AG08396 (cell line): ENCODE measurements around the gene FNDC3B.

ENCODE experiments used
- DNase-seq: peaks from one replicate; pipeline ENCODE4 v3.0.0; 2012; ENCODE audit warnings: low spot score, mixed read lengths

Gene FNDC3B

DNA sequence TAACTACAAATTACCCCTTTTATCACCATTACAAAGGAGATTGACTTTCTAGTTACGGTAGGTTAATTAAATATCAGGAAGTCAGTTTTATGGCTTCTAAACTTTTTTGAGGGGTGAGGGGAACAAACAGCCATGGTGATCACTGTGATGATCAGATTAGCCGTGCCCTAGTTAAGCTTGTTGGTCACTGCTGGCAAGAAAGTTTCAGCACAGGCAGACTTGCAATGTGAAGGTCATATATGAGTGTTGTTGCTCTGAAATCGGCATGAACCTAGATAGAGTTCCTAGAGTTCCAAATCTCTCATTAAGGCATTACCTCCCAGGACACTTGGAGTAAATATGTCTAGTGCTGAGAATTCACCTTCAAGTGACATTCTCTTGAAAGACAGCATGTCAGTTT is 252.3 kb downstream of the FNDC3B start:
- no peak for DNase-seq

DNA sequence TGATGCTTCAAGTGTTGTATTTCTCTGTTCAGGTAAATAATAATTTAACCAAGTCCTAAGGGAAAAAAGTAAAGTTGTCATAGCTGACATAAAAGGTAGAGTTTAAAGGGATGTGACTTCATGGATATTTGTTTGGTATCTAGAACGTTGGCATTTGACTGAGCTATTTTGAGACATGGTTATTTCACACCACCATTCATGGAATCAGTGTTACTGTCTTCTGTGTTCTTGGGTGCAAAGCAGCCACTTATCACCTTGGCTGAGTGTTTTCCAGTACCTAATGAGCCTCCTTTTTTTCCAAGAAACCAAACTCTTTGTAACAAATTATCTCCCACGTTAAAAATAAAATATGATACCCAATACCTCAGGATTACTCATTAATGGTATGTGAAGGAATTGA is 253.0 kb downstream of the FNDC3B start:
- no peak for DNase-seq

DNA sequence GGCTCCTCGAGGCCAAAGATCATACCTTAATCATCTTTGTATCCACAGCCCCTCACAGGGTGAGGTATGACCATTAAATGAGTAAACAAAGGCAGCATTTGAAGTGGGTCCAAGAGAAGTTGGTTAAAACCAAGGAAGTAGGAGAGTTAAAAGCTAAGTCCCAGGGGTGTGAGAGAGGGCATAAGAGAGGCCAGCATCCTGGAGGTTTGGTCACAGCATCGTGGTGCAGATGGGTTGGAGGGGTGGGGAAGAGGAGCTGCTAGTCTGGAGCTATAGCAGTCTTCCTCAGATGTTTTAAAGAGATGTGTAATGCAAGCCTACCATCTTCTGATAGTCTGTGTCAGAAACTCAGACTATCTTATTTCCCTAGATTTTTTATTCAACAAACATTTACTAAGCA is 253.7 kb downstream of the FNDC3B start:
- DNase-seq = no peak

DNA sequence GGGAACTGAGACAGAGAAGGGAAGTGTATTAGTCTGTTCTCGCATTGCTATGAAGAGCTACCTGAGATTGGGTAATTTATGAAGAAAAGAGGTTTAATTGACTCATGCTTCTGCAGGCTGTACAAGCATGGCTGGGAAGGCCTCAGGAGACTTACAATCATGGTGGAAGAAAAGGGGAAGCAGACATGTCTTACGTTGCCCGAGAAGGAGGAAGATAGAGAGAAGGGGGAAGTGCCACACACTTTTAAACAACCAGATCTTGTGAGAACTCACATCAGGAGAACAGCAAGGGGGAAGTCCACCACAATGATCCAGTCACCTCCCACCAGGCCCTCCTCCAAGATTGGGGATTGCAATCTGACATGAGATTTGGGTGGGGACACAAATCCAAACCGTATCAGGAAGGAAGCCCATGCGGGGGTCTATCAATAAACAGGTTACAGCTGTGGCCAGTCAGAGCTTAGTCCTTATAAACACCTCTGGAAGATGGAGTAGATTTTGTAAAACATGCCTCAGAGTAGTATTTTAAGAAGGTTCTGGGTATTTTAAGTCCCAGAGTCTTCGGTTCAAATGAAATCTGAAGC is 254.9 kb downstream of the FNDC3B start:
- no peak for DNase-seq

DNA sequence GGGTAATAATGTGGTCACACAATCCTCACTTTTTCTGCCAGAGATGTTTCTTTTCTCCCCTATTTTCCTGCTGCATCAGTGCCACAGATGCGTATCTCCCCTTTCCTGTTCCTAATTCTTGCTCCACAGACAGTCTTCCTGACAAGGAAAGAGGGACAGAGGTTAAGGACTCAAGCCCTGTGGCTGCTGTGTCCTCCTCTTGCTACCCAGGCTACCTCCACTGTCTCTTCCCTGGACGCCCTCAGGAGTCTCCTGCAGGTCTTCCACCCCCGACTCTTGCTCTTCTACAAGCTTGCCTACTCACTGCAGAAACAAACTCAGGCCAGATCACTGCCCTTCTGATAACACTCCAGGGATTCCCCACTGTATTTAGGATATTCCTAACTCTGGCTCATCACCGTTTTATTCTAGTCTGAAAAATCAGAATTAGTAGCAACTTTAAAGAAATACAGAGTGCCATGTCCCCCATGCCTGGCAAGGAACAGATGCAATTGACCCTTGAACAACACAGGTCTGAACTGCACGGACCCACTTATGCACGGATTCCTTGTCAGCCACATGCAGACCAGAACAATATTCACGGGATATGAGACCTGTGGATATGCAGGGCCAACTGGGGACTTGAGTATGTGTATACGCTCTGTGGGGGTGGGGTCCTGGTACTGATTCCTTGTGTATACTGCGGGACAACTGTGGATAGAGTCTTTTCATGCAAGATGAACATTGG is 257.0 kb downstream of the FNDC3B start:
- no peak for DNase-seq

DNA sequence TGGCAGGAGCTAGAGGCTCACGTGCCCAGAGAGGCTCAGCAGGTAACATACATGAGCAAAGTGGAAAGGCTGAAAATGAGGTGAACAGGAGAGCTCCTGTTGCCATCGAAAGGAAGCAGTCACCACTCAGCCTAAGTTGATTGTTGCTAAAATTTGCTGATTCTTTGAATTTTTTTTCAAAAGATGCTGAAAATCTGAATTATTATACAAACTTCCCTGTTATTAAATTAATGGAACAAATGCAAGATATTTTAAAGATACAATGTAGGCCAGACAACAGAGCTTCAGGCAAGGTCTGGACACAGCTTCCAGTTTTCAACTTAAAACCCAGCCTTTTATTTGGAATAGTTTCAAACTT is 257.6 kb downstream of the FNDC3B start:
- no peak for DNase-seq

DNA sequence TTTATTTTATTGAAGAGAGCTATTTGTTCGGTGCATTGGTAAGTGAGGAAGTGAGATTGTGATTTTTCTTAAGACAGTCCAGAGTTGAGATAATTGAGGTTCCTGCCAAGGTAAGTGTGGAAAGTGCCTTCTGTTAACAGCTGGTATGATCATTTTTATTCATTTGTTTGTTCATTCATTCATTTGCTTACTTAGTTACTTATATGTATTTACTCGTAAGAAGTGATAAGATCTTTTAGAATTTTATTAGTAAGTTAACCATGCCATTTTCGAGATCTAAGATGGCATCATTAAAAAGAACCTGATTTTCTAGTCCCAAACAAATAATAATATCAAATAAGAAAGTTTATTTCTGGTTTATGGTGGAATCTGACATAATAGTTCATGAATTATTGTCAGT is 258.9 kb downstream of the FNDC3B start:
- DNase-seq = no peak

DNA sequence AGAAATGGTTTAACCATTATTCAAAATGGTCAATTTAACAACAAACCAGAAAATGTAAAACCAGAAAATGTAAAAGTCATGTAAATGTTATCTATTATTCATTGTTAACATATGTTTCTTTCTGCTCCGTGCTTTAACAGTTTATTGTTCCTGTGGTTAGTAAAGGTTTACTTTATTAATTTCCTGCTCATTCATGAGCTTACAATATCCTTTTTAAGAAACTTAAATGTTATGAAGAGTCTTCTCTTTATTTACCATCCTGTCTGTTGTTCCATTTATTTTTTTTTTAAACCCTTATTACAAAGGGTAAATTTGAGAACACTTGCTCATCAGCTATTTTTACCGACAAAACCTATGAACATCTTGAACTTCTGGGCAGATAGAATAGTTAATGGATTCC is 260.8 kb downstream of the FNDC3B start:
- no peak for DNase-seq

DNA sequence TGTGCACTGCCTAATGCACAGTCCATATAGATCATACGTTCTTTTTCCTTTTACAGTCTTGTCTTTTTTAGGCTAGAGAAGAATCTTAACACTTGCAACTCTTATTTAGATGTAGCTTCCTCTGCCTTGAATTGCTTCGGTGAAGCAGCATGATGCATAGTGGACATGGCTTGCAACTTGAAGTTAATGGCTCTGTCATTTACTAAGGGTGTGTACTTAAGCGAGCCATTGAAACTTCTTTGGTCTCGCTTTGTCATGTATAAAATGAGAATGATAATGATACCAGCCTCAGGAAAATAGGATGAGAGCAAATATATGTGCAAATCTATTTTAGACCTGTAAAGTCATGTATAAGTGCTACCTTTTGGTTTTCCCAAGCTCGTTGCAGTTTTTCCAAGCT is 261.5 kb downstream of the FNDC3B start:
- DNase-seq = no peak

DNA sequence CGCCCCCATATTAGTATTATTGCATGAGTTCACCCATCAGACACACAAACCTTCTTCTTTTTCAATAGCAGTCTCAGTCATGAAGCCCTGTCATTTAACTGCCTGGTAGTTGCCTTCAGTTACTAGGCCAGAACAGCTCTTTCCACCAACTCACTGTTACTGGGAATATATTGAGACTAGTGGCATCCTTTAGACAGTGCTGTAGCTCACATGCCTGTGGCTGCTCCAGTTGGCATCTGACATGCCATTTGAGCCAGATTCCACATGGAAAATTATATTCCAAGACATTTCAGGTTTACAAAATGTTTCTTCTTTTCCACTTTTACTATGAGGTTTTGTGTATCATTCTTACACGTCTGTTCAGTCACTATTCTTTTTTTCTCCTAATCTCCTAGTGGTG is 262.8 kb downstream of the FNDC3B start:
- DNase-seq = no peak

DNA sequence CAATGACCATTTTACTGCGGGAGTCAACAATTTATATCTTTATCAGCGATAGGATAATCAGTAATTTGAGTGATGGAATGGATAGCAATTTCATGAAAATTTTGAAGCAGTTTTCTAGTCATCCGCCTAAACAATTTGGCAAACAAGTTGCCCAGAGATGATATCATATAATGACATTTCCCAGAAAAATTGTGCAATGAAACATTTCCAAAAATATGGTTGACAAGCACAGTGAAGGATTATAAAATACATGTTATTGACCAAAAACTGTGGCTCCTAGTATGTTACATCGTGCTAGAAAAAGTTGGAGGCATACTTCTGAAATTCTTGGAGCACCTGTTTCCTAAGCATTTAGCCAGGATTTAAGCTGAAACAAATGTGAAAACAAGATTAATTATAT is 263.8 kb downstream of the FNDC3B start:
- no peak for DNase-seq

DNA sequence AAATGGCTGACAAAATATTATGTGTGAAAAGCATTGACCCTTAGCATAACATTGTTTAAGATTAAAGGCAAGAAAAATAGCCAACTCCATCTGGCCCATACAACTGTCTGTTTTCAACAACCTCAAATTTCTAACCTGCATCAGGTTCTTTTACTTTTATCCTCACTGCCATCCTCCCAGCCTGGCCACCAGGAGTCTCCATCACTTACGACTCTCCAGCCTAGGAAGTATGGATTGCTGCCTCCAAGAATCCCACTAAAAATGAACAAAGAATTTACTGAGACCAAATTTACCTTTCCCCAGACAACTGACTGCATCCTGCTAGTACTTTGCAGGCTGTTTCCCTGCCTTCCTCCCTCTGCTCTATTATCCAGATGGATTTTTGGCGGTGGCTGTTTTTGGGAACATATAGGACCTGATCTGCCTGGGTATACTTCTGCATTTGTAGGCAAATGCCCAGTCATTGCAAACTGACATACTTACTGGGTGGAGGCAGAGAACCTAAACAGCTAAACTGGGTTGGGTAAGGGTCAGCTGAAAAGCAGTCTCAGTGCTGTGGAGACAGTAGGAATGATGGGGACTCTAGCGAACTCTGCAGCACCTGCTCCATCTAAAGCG is 264.7 kb downstream of the FNDC3B start:
- no peak for DNase-seq

DNA sequence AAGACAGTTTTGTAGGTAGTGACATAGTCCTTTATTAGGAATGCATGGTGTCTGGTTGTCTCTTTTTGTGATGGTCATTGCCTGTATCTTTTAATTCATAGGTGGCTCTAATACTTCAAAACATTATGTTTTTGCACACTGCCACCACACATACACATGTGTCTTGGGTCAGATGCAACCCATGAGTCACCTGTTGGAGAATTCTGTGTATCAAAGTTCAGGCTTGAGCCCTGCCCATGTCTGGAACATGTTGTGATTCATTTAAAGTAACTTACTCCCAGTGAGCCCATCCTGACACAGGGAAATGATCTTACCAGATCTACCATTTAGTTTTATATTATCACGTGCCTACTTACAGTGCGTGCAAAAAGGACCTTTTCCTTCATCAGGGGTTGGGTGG is 266.2 kb downstream of the FNDC3B start:
- peak; percentile 29 for DNase-seq

DNA sequence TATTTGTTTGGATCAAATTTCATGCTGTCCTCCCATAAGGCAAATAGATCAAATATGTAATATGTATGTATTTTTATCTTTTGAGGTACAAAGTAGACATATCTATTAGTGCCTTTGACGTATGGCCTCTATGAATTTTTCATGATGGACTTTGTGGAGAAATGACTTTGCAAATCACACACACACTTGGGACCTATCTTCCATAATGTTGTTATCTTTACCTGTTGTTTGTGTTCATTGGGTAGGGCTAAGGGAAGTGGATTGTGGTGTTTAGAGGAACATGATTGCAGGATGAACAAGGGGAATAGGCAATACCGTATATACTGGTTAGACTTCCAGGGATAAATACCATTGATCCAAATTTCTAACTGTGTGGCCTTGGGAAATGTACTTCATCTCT is 266.6 kb downstream of the FNDC3B start:
- DNase-seq = no peak

DNA sequence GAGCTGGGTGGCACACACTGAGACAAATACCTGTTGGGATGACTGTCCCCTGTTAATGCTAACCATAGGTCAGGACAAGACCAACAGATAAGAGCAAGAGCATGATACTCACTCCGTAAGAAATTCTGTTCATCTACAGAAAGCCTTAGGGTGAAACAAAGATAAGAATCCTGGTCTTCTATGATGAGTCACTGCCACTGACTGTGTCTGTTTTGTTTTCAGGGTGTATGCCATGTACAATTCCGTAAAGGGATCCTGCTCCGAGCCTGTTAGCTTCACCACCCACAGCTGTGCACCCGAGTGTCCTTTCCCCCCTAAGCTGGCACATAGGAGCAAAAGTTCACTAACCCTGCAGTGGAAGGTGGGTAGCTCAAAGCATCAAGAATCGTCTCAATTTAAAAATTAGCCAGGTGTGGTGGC is 267.8 kb downstream of the FNDC3B start:
- no peak for DNase-seq

DNA sequence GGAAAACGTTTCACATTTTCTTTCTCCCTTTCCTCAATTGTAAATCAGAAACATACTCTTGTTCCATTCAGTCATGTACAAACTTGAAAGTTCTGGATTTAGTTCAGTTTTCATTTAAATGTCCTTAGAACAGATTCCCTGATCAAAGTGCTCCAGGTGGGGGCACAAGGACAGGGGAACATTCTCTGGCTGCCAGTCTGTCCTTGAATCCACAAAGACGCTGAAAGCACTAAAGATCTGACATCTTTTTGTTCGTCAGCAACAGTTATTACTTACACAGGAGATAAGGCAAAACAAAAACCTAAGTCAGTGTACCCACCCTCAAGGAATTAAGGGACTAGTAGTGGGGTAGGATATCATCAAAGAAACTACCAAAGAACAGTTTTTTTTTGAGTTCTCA is 269.7 kb downstream of the FNDC3B start:
- no peak for DNase-seq

DNA sequence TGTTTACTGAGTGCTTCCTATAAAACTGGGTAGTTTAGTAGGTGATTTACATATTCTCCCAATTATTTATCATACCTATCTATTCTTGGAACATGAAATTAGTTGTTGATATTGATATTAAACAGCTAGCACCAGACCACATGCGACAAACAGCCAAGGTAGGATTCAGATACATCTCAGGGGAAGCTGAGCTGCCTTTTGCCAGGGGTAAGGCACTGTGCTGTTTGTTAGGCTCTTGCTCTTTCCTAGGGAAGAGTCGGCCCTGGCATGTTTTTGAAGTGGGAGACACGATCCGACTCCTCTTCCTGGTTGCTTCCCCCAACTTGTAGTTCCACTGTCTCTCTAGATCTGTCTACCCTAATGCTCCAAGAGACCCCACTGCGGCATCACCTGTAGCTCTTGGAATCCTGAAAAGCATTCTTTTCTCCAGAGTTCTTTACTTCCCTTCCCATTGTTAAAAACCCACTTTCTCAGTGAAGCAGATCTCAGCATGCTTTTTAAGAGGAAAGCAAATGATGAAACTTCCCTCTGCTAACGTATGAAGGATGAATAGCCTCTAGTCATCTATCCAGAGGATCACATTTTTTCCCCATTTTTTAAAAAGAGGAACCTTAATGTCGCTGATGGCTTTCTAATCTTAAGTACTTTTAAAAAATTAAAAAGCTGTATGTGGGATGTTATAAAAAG is 270.5 kb downstream of the FNDC3B start:
- DNase-seq = no peak

DNA sequence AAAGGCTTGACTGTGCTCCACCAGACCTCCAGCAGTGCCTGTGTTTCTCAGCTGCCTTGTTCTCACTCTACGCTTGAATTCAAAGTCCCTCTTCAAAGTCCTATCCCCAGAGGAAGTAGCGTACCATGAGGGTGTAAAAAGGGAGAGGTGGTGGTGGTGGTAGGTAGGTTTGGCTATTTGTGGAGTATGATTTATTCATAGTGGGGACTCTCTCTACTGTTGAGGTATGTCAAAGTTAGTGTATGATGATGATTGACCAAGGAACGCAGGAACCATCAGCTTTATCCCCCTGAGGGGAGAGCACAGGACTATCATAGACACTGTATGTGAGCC is 271.0 kb downstream of the FNDC3B start:
- no peak for DNase-seq

DNA sequence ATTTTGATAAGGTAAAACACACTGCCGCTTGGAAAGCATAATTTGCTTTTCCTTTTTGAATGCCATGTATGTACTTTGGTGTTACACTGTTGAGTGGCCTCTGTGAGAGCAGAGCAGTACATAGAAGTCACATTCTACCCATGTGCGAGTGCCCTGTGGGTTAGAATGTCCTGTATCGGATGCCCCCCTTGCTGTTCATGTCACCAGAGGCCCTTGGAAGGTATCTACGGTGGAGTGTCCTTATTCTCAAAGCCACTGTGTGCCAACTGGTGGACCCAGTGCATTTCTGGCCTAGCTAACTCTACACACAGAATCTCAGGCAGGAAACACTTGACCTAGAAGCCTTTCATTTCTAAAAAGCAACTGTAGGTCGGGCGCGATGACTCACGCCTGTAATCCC is 271.8 kb downstream of the FNDC3B start:
- DNase-seq = no peak

DNA sequence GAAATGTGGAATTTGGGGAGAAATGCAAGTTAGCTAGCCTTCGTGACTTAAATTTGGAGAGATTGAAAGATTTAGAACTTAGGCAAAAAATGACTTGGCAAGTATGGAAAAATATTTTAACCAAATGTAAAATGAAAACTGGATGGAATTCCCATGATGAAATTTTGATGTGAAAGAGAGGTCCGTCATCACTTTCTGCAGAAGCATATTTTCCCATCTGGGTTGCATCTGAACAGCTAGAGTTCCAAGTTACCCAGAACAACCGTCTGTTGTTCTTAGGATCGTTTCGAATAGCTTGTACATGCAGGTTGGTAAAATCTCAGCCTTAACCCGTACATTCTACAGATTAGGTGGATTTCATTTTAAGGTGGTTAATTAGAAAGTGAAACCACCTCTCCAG is 272.6 kb downstream of the FNDC3B start:
- DNase-seq = no peak

DNA sequence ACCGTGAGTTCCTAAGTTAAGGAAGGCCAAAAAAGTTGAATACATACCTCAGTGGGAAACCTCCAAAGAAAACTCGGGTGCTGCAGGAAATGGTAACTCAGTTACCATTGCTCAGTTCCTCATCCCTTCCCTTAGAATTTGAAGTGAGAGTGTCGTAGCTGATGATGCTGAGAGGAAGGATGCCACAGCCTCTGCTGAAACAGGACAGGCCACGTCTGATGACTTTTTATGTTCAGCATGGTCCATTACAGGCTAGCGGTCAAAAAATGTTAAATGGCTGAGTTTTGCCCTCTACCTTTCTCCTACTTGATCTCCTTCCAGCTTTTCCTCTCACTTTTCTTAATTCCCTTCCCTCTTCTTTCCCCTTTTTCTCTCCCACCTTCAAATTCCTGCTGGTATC is 273.3 kb downstream of the FNDC3B start:
- DNase-seq = no peak

DNA sequence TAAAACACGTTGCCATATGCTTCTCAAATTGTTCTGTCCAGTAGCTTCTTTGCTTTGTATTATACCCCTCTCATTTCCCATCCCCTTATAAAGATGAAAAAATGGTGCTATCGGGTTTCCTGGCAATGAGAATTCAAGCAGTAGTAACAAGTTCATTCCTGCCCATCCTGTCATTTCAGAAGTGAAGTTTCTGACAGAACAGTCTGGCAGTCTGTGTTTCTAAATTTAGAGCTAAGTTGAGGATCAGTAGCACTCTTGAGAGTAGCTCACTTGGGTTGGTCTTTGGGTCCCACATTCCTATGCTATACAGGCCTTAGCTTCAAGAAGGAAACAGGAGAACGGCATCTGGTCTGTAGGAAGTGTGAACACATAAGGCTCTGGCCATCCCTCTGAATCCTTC is 274.3 kb downstream of the FNDC3B start:
- DNase-seq = no peak

DNA sequence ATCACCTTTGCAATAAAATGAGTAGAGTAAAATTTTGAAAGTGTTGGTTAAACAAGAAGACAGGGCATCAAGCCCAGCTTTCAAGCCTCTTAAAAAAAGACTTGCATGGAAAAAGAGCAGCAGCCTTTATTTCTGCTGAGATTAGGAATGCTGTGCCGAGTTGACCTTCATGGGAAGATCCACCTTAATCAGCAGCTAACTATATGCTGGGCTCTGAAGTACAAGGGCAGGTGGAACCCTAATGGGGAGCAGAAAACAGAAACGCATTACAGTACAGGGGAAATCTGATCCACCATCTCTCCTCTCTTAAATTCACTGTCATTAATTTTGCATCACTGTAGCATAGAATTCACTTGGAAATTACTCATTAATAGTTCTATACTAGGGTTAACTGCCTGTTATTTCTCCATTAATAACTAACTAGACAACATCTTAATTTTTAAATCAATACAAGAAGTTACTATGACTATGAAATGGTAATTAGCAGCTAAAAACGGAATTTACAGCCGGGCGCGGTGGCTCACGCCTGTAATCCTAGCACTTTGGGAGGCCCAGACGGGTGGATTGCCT is 275.3 kb downstream of the FNDC3B start:
- DNase-seq = no peak
